HG03469 (cell line): Measurements from ENCODE around the gene RSPO4.

Experiments
- ATAC-seq: cut with Tn5 transposase; IDR thresholded peaks from one replicate; pipeline ENCODE4 v1.9.1; 2021; ENCODE audit warnings: mild to moderate bottlenecking, moderate library complexity, moderate number of reproducible peaks; ENCODE audit not compliant: unreplicated experiment

RSPO4 gene

DNA sequence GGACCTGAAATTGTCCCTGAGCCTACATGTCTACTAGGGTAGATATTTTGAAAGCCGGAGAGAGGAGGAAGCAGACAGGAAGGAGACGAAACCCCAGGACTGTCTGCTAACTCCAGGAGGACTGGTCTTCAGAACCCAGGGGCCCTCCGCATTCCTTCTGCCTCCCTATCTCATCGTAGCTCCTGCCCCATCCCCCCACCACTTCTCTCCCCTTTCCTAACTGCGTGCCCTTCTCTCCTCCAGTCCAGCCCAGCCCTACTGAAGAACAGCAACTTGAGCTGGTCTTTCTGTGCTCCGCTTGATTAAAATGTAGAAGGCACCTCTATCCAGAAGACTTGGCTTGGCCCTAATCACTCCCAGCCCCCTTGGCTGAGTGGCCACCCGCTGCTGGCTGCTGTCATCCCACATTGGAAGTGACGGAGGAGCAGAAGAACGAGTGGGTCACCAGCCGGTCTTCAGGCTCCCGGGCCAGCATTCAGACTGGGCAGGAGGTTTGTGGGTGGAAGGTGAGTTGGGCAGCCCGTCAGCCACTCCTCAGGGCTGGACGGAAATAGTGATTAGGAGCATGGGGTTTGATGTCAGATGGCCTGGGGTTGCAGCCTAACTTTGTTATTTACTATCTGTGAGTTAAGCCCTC lies 57.2 kb downstream of the RSPO4 start:
- no peak for ATAC-seq

DNA sequence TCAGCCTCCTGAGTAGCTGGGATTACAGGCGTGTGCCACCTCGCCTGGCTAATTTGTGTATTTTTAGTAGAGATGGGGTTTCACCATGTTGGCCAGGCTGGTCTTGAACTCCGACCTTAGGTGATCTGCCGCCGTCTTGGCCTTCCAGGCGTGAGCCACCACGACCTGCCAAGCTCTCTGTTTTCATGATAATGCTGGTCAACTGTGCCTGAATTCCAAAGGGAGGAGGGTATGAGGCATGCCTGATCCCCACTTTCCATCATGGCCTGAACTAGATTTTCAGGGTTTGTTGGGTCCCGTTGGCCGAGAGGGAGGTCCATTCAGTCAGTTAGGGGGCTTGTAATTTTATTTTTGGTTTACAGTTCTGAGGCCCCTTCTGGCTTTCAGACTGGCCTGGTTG lies 58.0 kb downstream of the RSPO4 start:
- no peak for ATAC-seq

DNA sequence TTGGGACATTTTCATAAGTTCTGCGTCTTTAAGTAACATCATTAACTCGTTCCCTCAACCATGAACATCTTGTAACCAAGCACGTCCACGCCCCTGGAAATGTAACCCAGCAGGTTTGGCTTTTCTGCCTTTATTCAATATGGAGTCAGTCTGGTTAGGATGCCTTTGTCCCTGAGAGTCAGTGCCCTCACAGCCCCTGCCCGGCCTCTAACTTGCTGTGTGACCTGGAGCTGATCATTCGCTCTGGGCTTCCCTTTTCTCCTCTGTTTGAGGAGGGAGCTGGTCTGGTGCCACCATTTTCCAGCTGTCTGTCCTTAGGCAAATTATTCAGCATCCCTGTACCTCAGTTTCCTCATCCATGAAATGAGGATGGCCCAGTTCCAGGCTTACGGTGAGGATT lies 59.5 kb downstream of the RSPO4 start:
- no peak for ATAC-seq

DNA sequence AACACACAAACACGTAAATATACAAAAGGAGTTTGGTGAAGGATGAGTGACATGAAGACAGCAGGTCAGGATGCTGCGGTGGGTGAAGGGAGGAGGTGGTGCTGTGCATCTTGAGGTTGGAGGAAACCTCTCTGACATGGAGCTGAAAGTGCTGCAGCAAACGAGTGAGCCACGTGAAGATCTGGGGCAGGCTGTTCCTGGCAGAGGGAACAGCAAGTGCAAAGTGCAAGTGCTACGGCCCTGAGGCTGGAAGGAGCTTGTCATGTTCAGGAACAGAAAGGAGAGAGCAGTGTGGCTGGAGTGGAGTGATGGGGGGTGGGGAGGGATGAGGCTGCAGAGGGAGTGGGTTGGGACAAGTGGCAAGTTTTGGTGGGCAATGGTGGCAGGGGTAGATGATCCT lies 61.2 kb downstream of the RSPO4 start:
- no peak for ATAC-seq

- ATAC-seq: no peak
Measured at GRCh38 chr20:939606-940005, 62.5 kb downstream of the RSPO4 start.

GRCh38 chr20:934186-934840 lies 67.8 kb downstream of the RSPO4 start:
- no peak for ATAC-seq

DNA sequence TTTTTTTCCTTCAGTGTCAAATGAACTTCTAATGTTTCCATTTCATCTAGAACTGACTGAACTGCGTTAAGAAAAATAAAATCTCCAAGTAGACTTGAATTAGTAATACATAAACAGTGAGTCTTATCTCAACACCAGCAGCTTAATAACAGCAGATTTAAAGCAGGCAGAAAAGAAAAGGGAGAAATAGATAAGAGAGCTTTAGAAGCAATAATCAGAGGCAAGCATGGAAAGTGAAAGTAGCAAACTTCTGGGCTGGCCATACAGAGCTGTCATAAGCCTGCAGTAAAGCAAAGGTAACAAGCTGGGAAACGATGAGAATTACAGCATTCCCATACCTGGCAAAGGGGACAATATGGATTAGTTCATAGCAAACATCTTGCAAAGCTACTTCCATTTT lies 69.1 kb downstream of the RSPO4 start:
- no peak for ATAC-seq

- no peak for ATAC-seq
Measured at GRCh38 chr20:931401-931800, 70.7 kb downstream of the RSPO4 start.

- no peak for ATAC-seq
Measured at GRCh38 chr20:926670-927069, 75.4 kb downstream of the RSPO4 start.

GRCh38 chr20:925516-925915 lies 76.6 kb downstream of the RSPO4 start:
- no peak for ATAC-seq

- no peak for ATAC-seq
Measured at GRCh38 chr20:924639-925038, 77.5 kb downstream of the RSPO4 start.

DNA sequence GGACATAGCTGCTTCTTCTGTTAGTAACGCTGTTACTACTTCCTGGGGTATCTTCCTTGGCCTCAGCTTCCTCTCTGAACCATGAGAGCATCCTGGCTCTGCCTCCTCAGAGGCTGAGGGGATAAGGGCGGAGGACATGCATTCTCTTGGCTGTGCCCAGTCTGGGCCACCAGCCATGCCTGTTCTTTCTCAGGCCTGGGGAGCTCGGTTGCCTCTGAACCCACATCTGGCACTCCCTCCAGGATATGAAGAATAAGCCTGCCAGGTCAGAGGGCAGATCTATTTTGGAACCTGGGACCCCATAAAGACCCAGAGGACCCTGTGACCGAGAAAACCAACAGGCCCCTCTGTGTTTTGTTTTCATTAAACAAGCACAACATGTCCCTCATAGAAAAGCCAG lies 79.3 kb downstream of the RSPO4 start:
- no peak for ATAC-seq

DNA sequence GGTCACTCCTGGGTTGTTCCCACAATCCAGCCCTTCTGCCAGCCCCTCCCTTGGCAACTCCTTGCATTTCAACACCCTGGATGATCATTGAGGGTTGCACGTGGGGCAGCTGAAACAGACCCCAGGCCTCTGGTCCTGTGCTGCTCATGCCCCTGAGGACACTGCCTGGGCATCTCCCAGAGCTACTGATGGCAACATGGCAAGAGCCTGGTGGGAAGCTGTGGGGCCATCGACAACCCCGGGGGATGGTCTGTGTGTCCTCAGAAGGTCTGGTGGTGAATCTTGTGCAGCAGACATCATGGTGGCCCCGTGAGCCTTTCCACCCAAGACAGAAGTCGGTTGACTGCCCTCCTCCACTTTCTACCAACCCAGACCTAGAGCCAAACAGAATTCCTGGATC lies 81.0 kb downstream of the RSPO4 start:
- no peak for ATAC-seq

DNA sequence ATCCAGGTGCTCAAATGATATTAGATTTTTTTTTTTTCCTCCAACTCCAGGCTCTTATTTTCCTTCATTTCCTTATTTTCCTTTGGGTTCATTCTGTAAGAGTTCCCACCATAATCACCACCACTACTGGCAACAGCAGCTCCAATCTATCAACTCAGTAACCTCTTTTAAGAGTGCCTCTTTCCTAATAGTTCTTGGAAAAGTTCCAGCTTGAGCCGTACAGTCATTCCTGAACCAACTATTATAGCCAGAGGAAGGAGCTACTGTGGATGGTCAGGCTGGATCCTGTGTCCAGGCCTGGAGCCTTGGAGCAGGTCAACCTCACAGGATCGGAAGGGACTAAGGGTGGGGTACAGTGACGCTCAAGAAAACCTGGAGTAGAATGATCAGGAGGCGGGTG lies 81.8 kb downstream of the RSPO4 start:
- no peak for ATAC-seq

DNA sequence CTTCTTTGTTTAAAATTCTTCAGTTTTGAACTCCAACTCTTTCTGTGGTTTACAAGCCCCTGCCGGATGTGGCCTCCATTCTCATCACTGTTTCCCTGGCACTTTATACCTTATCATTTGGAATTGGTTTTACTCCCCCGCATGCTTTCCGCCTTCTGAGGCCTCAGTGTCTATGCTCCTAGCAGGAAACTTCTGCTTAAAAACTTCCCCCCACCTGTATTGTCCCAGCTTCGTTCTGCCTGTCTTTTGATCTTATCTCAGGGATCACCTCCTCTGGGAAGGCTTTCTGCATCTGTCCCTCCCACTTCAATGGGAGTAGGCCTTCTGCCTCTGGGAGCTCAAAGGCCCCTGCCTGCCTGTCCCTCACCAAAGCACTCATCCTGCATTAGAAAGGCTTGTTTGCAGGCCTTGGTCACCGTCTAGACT lies 82.6 kb downstream of the RSPO4 start:
- ATAC-seq: no peak

- ATAC-seq: no peak
Measured at GRCh38 chr20:917416-917815, 84.7 kb downstream of the RSPO4 start.

- no peak for ATAC-seq
Measured at GRCh38 chr20:916825-917224, 85.3 kb downstream of the RSPO4 start.

DNA sequence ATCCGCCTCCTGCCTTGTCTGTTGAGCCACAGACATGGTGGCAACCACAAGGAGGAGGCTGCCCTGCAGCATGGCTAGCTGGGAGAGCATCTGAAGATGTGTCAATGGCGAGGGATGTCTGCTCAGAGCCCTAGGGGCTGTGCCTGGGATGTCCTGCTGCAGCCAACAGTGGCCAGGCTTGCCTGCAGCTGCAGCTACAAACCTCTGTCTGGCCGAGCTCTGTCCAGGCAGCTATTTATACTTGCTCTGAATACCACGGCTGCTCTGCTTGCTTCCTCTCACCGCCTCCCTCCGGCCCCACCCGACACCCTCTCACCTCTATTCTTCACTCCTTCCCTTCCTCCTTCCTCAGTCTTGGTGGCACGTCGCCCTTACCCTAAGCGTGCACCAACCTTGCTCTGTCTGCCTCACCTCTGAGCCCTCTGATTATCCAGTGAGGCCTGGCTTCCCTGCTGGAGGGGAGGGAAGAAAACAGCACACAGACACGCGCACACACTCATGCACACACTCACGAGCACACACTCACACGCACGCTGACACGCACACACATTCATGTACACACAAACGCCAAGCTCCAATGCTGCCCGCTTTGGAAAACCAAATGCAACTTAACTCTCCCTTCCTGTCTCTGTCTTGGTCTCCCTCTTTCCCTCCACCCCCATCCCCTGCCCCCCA lies 85.8 kb downstream of the RSPO4 start, which contains the start of gene ANGPT4:
ANGPT4 (minus strand) TSS at position 210 of the 675 bp plus-strand sequence; CDS start at position 90, 120 bp downstream.
- ATAC-seq: no peak

DNA sequence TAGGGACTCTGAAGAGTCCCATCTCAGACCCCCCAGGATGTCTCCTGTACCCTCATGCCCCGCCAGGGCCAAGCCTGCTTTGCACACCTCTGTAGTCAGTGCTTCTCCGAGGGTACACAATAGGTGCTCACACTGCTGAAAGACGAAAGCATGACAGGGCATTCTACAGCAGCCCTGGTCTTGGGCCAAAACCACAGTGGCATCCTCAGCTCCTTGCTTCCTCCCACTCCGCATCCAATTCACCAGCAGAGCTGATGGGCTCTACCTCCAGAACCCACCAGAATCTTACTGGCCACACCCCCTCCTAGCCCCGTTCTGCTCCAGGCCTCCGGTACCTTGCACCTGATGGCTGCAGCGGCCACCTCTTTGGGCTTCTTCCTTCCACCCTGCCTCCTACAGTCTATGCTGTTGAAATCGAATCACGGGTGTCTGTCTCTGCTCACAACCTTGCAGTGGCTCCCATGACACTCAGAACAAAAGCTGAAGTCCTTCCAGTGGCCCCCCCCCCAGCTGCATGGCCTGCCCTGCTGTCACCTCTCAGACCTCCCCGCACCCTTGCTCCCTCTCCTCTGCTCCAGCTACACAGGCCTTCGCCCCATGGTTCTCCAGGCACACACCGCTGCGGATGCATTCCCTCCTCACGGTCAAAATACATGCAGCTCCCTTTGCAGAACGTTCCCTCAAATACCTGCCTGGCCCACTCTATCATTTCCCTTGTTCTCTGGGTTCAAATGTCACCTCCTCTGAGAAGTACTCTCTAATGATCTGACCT lies 87.2 kb downstream of the RSPO4 start:
- ATAC-seq: no peak

DNA sequence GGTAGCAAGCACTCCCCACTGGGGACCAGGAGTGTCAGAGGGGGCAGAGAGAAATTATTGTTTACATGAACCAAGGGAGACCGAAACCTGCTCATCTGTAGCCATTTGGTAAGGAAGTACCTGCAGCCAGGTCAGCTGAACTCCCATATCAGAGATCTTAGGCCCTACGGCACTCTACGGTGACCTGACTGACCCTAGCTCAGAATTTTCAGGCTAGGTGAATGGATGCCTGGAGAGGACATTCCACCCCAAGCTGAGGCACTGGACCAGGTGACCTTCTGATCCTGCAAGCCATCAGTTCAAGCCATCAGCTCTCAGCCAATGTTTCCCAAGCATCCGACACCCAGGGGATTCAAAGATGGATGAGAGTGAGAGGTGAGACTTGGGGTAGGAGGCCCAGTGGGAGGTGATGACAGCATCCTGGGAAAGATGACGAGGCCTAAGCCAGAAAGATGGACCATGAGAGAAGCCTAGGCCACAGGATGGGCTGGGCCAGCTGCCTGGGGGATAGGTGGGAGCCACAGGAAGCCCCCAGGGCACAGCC lies 88.7 kb downstream of the RSPO4 start:
- no peak for ATAC-seq
